ENCODE data around the gene OLFML2A.

- TF ChIP-seq CTCF (IDR thresholded peaks at IDR 0.05) (no peak), POLR2A (IDR thresholded peaks at IDR 0.05) (no peak)
These were observed 33.9 kb downstream of the OLFML2A start for GRCh38 chr9:124810663-124811355.
